ENCODE measurements around the gene PLXNA4. TPM values are rescaled to one million over a fixed set of nuclear protein-coding genes. Genes with fewer than 3 reads are reported as not detected.

PLXNA4 gene
- total RNA-seq, 1 donor from 2014 or later, result 21.7 TPM

DNA sequence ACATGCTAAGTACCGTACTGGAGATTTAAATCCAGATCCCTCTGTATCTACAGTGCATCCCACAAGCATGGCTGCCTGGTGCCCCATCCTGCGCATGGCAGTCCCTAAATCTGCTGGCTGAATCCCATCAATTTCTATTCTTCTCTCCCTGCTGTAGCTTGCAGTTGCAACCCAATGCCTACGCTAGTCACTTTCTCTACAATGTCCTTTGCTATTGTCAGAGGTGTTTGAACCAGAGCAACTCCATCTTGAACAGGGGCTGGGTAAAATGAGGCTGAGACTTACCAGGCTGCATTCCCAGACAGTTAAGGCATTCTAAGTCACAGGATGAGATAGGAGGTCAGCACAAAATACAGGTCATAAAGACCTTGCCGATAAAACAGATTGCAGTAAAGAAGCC, 461.2 kb downstream of the PLXNA4 start:
- H3K27ac Mint-ChIP-seq (ENCODE audit: unreplicated experiment), result no peak overlapping the region
- H3K4me1 Mint-ChIP-seq, result peaks cover 12% of the 10 kb centered on the region
- TF ChIP-seq, protein P1, sequence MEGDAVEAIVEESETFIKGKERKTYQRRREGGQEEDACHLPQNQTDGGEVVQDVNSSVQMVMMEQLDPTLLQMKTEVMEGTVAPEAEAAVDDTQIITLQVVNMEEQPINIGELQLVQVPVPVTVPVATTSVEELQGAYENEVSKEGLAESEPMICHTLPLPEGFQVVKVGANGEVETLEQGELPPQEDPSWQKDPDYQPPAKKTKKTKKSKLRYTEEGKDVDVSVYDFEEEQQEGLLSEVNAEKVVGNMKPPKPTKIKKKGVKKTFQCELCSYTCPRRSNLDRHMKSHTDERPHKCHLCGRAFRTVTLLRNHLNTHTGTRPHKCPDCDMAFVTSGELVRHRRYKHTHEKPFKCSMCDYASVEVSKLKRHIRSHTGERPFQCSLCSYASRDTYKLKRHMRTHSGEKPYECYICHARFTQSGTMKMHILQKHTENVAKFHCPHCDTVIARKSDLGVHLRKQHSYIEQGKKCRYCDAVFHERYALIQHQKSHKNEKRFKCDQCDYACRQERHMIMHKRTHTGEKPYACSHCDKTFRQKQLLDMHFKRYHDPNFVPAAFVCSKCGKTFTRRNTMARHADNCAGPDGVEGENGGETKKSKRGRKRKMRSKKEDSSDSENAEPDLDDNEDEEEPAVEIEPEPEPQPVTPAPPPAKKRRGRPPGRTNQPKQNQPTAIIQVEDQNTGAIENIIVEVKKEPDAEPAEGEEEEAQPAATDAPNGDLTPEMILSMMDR (conservative IDR thresholded peaks at IDR 0.05), result no peak
- no peaks in the 10 kb centered on the region for H3K9me3 Mint-ChIP-seq
- H3K36me3 Mint-ChIP-seq (ENCODE audit: low read depth), result no peaks in the 10 kb centered on the region
- H3K27me3 Mint-ChIP-seq (ENCODE audit: low read depth), result no peaks in the 10 kb centered on the region
- no peak overlapping the region for H3K4me3 Mint-ChIP-seq
- no peak for DNase-seq (ENCODE audit: low read depth, low spot score)

DNA sequence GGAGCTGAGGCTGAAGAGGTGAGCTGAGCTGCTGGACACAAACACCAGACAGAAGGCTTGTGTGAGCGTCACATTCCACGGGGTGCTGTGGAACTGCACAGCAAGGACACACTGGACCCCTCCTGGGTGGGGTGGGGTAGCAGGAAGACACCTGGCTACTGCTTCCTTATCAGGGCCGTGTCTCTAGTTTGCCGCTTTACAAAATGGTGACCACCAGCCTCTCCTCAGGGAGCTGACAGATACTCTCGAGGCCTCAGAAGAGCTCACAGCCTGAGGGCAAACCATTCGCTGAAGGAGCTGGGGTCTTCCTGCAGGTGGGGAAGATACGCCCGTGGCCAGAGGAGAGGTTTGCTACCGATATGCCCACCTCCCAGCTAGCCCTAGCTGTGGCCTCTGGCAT, 461.9 kb downstream of the PLXNA4 start:
- Mint-ChIP-seq H3K4me3 (no peak overlapping the region), H3K27ac (ENCODE audit: unreplicated experiment) (no peak overlapping the region), H3K9me3 (no peaks in the 10 kb centered on the region), H3K36me3 (ENCODE audit: low read depth) (no peaks in the 10 kb centered on the region), H3K4me1 (peaks cover 12% of the 10 kb centered on the region), H3K27me3 (ENCODE audit: low read depth) (no peaks in the 10 kb centered on the region)
- DNase-seq (ENCODE audit: low read depth, low spot score), result no peak
- TF ChIP-seq, protein P1 (conservative IDR thresholded peaks at IDR 0.05), result no peak

DNA sequence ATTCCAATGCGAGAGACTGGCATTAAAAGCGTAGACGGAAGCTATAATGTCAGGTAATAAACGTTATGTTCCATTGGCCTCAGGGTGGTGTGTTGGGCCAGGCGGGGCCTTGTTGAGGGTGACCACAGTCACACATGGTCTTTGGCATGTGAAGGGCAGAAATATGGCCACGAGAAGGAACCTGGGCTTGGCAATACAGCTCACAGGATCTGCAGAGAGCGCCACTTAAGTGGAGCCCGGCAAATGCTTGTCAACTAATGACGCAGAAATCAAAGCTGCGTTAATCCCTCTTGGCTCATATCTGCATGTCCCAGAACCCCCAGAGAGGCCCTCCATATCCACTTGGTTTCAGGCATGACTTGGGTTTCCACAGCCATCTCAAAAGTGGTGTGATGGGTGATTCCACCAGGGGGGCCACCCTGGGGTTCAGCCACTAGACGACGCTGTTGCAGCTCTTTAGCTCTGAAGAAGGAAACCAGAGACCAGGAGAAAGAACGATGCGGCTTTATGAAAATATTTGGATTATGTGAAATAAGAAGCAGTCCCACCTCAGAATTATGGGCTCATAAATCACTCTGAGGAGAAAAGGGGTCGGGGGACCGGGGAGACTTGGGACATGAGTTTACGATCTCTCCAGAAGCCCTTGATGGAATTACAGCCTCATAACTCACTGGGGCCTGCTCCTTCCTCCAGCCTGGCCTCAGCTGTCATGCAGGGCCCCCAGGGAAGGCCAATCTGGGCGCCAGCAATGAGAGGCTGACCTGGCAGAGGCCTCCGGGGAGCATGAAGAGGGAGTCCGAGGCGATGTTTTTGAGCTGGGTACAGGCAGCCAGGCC, 462.5 kb downstream of the PLXNA4 start:
- no peak overlapping the region for H3K4me3 Mint-ChIP-seq
- H3K27ac Mint-ChIP-seq (ENCODE audit: unreplicated experiment), result no peak overlapping the region
- H3K27me3 Mint-ChIP-seq (ENCODE audit: low read depth), result no peaks in the 10 kb centered on the region
- TF ChIP-seq, protein P1 (conservative IDR thresholded peaks at IDR 0.05), result no peak
- H3K4me1 Mint-ChIP-seq, result peaks cover 15% of the 10 kb centered on the region
- no peaks in the 10 kb centered on the region for H3K9me3 Mint-ChIP-seq
- no peaks in the 10 kb centered on the region for H3K36me3 Mint-ChIP-seq (ENCODE audit: low read depth)
- no peak for DNase-seq (ENCODE audit: low read depth, low spot score)

DNA sequence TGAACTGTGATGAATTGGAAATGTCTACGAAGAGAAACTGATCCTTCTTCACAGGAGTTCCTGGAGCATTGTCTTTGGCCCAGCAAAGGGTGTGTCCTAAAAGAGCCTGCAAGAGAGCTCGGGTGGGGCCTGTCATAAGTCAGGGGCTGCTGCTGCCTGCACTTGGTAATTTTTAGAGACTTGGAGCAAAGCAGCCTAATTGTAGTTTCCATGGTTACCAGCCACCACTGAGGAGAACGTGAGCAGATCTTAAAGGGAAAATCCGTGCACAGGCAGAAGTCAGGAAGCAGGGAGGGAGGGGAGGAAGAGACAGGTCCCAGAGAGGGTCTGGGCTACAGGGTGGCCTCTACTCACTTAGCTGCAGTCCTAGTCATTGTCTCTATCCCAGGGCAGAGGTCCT, 463.6 kb downstream of the PLXNA4 start:
- DNase-seq (ENCODE audit: low read depth, low spot score), result no peak
- Mint-ChIP-seq H3K27me3 (ENCODE audit: low read depth) (no peaks in the 10 kb centered on the region), H3K27ac (ENCODE audit: unreplicated experiment) (peak overlapping the region; percentile 40), H3K36me3 (ENCODE audit: low read depth) (no peaks in the 10 kb centered on the region), H3K9me3 (no peaks in the 10 kb centered on the region), H3K4me1 (peaks cover 20% of the 10 kb centered on the region), H3K4me3 (no peak overlapping the region)
- TF ChIP-seq, protein P1 (conservative IDR thresholded peaks at IDR 0.05), result no peak

DNA sequence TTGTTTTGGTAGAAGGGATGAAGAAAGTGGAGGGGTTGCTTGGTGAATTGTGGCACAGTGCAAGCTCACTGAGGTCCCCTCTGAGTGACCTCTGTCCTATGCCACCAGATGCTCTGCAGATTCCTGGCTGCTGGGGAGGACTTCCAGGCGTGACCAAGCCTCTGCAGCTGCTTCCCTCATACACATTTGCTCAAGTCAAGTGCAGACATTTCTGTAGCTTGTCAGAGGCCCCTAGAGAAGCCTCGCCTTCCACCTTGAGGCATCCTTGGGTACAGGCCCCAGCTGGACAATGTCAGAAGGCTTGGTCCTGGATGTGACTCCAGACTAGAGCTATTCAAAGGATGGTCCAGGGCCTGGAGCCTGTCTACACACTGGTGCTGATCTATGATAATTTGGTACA, 464.2 kb downstream of the PLXNA4 start:
- H3K9me3 Mint-ChIP-seq, result no peaks in the 10 kb centered on the region
- TF ChIP-seq, protein P1 (conservative IDR thresholded peaks at IDR 0.05), result no peak
- H3K27me3 Mint-ChIP-seq (ENCODE audit: low read depth), result no peaks in the 10 kb centered on the region
- DNase-seq (ENCODE audit: low read depth, low spot score), result no peak
- no peaks in the 10 kb centered on the region for H3K36me3 Mint-ChIP-seq (ENCODE audit: low read depth)
- no peak overlapping the region for H3K4me3 Mint-ChIP-seq
- peaks cover 20% of the 10 kb centered on the region for H3K4me1 Mint-ChIP-seq
- H3K27ac Mint-ChIP-seq (ENCODE audit: unreplicated experiment), result no peak overlapping the region
